ENCODE measurements around the gene NAP1L1. TPM values are rescaled to one million over a fixed set of nuclear protein-coding genes. Genes with fewer than 3 reads are reported as not detected.

The NAP1L1 gene
- total and polyA plus RNA-seq, 10 donors: 353 to 533 (median 404) TPM

DNA sequence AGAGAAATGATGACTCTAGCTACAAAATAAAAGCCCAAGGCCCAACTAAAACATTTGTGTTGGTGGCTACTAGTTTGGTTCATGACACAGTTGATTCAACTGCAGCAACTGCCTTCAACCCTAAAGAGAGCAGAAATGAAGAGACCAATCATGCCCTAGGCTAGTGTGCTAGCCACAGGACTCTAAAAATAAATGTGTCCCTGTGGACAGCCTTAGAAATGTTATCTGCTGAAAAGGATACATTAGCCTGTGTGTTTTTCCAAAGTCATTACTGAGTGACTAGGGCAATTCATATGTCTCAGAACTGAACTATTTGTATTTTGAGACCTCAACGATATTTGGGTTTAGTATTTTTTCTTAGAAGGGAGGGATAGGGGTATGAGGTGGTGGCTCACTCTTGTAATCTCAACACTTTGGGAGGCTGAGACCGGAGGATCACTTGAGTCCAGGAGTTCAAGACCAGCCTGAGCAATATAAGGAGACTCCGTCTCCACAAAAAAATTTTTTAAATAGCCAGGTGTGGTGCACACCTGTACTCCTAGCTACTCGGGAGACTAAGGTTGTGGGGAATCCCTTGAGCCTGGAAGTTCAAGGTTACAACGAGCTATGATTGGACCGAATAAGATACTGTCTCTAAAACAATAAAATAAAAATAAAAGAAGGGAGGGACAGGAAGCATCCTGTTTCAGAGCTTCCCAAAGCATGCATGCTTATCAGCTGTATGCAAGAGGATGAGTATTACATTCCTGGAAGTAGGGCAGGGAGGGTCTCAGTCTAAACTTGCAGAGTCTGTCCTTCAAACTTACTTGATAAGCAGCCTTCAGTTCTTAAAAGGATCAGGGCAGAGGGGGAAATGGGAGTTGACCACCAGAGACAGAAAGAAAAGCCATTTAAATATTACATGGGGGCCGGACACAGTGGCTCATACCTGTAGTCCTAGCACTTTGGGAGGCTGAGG, 29.6 kb upstream of the NAP1L1 start:
- Histone ChIP-seq H3K9me3 (no peaks in the 10 kb centered on the region), H3K4me3 (no peak overlapping the region), H3K27ac (no peak overlapping the region), H3K36me3 (no peaks in the 10 kb centered on the region), H3K4me1 (peaks cover 0 to 7% (median 0%) of the 10 kb centered on the region in 6 donors), H3K27me3 (replicated peaks in 1 of 7) (no peaks in the 10 kb centered on the region)
- WGBS, 5 donors: 58 to 74% (median 72%) methylated on average over 7 of the region's 7 CpGs
- no peak for DNase-seq
- TF ChIP-seq POLR2A (IDR thresholded peaks at IDR 0.05) (no peak), POLR2AphosphoS5 (IDR thresholded peaks at IDR 0.05) (no peak)
- TF ChIP-seq, protein P1, sequence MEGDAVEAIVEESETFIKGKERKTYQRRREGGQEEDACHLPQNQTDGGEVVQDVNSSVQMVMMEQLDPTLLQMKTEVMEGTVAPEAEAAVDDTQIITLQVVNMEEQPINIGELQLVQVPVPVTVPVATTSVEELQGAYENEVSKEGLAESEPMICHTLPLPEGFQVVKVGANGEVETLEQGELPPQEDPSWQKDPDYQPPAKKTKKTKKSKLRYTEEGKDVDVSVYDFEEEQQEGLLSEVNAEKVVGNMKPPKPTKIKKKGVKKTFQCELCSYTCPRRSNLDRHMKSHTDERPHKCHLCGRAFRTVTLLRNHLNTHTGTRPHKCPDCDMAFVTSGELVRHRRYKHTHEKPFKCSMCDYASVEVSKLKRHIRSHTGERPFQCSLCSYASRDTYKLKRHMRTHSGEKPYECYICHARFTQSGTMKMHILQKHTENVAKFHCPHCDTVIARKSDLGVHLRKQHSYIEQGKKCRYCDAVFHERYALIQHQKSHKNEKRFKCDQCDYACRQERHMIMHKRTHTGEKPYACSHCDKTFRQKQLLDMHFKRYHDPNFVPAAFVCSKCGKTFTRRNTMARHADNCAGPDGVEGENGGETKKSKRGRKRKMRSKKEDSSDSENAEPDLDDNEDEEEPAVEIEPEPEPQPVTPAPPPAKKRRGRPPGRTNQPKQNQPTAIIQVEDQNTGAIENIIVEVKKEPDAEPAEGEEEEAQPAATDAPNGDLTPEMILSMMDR (IDR thresholded peaks at IDR 0.05 in 8 of 11, conservative IDR thresholded peaks at IDR 0.05 in 3 of 11): no peak
- intact Hi-C loops (cut with DNase I; ENCODE audit: low total_unique reads): no loop called here

DNA sequence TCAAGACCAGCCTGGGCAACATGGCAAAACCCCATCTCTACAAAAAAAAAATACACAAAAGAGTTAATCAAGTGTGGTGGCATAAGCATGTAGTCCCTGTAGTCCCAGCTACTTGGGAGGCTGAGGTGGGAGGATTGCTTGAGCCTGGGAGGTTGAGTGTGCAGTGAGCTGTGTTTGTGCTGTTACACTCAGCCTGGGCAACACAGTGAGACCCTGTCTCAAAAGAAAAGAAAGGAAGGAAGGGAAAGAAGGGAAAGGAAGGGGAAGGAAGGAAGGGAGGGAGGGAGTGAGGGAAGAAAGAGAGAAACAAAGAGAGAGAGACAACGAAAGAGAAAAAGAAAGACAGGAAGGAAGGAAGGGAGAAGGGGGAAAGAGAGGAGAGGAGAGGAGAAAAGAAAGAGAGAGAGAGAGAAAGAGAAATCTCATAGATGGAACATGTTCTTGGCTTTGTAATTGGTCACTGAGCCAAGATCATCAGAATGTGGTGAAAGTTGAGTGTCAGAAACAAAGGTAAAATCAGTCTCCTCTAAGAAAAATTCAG, 26.8 kb upstream of the NAP1L1 start:
- no peak for DNase-seq
- TF ChIP-seq, protein P1 (IDR thresholded peaks at IDR 0.05 in 8 of 11, conservative IDR thresholded peaks at IDR 0.05 in 3 of 11): no peak
- TF ChIP-seq POLR2A (IDR thresholded peaks at IDR 0.05): no peak
- TF ChIP-seq POLR2AphosphoS5 (IDR thresholded peaks at IDR 0.05): no peak
- Histone ChIP-seq H3K27me3 (replicated peaks in 1 of 7) (no peaks in the 10 kb centered on the region), H3K36me3 (no peaks in the 10 kb centered on the region), H3K4me1 (peaks cover 0 to 7% (median 0%) of the 10 kb centered on the region in 6 donors), H3K4me3 (no peak overlapping the region), H3K27ac (no peak overlapping the region), H3K9me3 (no peaks in the 10 kb centered on the region)
- intact Hi-C loops (cut with DNase I; ENCODE audit: low total_unique reads): no loop called here
- 31% methylated on average over 1 of the region's 1 CpG; no CpG with 5 or more reads in 4 of the 5 donors for WGBS, 5 donors

GRCh38 chr12:76109879-76110278, 25.4 kb upstream of the NAP1L1 start:
- WGBS, 5 donors: 63 to 86% (median 72%) methylated on average over 4 of the region's 4 CpGs
- DNase-seq: no peak
- Histone ChIP-seq H3K27me3 (replicated peaks in 1 of 7) (no peaks in the 10 kb centered on the region), H3K4me1 (peaks cover 0 to 7% (median 0%) of the 10 kb centered on the region in 6 donors), H3K36me3 (no peaks in the 10 kb centered on the region), H3K9me3 (no peaks in the 10 kb centered on the region), H3K27ac (no peak overlapping the region), H3K4me3 (no peak overlapping the region)
- intact Hi-C loops (cut with DNase I; ENCODE audit: low total_unique reads): no loop called here
- TF ChIP-seq POLR2A (IDR thresholded peaks at IDR 0.05) (no peak), POLR2AphosphoS5 (IDR thresholded peaks at IDR 0.05) (no peak)
- TF ChIP-seq, protein P1 (IDR thresholded peaks at IDR 0.05 in 8 of 11, conservative IDR thresholded peaks at IDR 0.05 in 3 of 11): no peak

GRCh38 chr12:76108356-76108755, 23.9 kb upstream of the NAP1L1 start:
- Histone ChIP-seq H3K9me3 (no peaks in the 10 kb centered on the region), H3K4me3 (no peak overlapping the region), H3K4me1 (no peaks in the 10 kb centered on the region), H3K27ac (no peak overlapping the region), H3K27me3 (replicated peaks in 1 of 7) (no peaks in the 10 kb centered on the region), H3K36me3 (no peaks in the 10 kb centered on the region)
- TF ChIP-seq, protein P1 (IDR thresholded peaks at IDR 0.05 in 8 of 11, conservative IDR thresholded peaks at IDR 0.05 in 3 of 11): no peak
- TF ChIP-seq POLR2A (IDR thresholded peaks at IDR 0.05) (no peak), POLR2AphosphoS5 (IDR thresholded peaks at IDR 0.05) (no peak)
- WGBS, 5 donors: 90 to 95% (median 92%) methylated on average over 3 of the region's 3 CpGs
- no peak for DNase-seq
- intact Hi-C loops (cut with DNase I; ENCODE audit: low total_unique reads): no loop called here
